ENCODE measurements around the gene CAPN12.

Gene CAPN12

GRCh38 chr19:38701455-38702063, 42.7 kb downstream of the CAPN12 start:
- no peak for TF ChIP-seq CTCF (IDR thresholded peaks at IDR 0.05; ENCODE audit: insufficient read depth, low read depth, low read length, missing control alignments)
- no peak for DNase-seq (ENCODE audit: low read depth)

GRCh38 chr19:38700902-38701454, 43.3 kb downstream of the CAPN12 start:
- DNase-seq (ENCODE audit: low read depth): no peak
- H3K4me3 ChIP-seq (ENCODE audit: low read depth, low read length): no peak overlapping the region
- TF ChIP-seq CTCF (IDR thresholded peaks at IDR 0.05; ENCODE audit: insufficient read depth, low read depth, low read length, missing control alignments): no peak

More at GRCh38 chr19:38701455-38702063, 42.7 kb downstream of the CAPN12 start:
- no peak overlapping the region for H3K4me3 ChIP-seq (ENCODE audit: low read depth, low read length)

GRCh38 chr19:38700350-38700901, 43.8 kb downstream of the CAPN12 start:
- no peak for DNase-seq (ENCODE audit: low read depth)
- no peak overlapping the region for H3K4me3 ChIP-seq (ENCODE audit: low read depth, low read length)
- no peak for TF ChIP-seq CTCF (IDR thresholded peaks at IDR 0.05; ENCODE audit: insufficient read depth, low read depth, low read length, missing control alignments)

GRCh38 chr19:38699647-38700349, 44.5 kb downstream of the CAPN12 start:
- H3K4me3 ChIP-seq (ENCODE audit: low read depth, low read length): no peak overlapping the region
- no peak for DNase-seq (ENCODE audit: low read depth)
- TF ChIP-seq CTCF (IDR thresholded peaks at IDR 0.05; ENCODE audit: insufficient read depth, low read depth, low read length, missing control alignments): no peak

- DNase-seq (ENCODE audit: low read depth): peak; percentile 29
- no peak for TF ChIP-seq CTCF (IDR thresholded peaks at IDR 0.05; ENCODE audit: insufficient read depth, low read depth, low read length, missing control alignments)
- no peak overlapping the region for H3K4me3 ChIP-seq (ENCODE audit: low read depth, low read length)
These were observed 45.3 kb downstream of the CAPN12 start for GRCh38 chr19:38699027-38699346.

- no peak for TF ChIP-seq CTCF (IDR thresholded peaks at IDR 0.05; ENCODE audit: insufficient read depth, low read depth, low read length, missing control alignments)
These were observed 45.8 kb downstream of the CAPN12 start for GRCh38 chr19:38698225-38699026.

More at GRCh38 chr19:38698225-38699026, 45.8 kb downstream of the CAPN12 start:
- no peak overlapping the region for H3K4me3 ChIP-seq (ENCODE audit: low read depth, low read length)
- DNase-seq (ENCODE audit: low read depth): no peak
